IgD-negative memory B cell (primary cell): ENCODE data around the gene RBKS. TPM values are rescaled to one million over a fixed set of nuclear protein-coding genes. Genes with fewer than 3 reads are reported as not detected.
"Not testable (repeated sequence)": the region's sequence is repeated elsewhere in the genome, so short reads cannot be mapped to it uniquely, and the experiment has no call there.

ENCODE experiments used
- H3K27ac Mint-ChIP-seq, 3 donors: one replicate each; pipeline ENCODE4 v1.8.0; 2020 to 2022; ENCODE audit warnings: mild to moderate bottlenecking in 3 of 3, mixed read lengths in 3 of 3, moderate library complexity in 1 of 3
- H3K27me3 Mint-ChIP-seq: one replicate; pipeline ENCODE4 v1.8.0; 2021; ENCODE audit warnings: mixed read lengths
- H3K36me3 Mint-ChIP-seq: one replicate; pipeline ENCODE4 v1.8.0; 2020; ENCODE audit warnings: mild to moderate bottlenecking, mixed read lengths
- H3K4me1 Mint-ChIP-seq, 3 donors: one replicate each; pipeline ENCODE4 v1.8.0; 2020 to 2022; ENCODE audit warnings: mixed read lengths in 3 of 3, mild to moderate bottlenecking in 1 of 3
- H3K4me3 Mint-ChIP-seq, 4 donors: one replicate each; pipeline ENCODE4 v1.8.0; 2020 to 2022; ENCODE audit warnings: mild to moderate bottlenecking in 4 of 4, mixed read lengths in 4 of 4, moderate library complexity in 3 of 4
- H3K9me3 Mint-ChIP-seq, 3 donors: one replicate each; pipeline ENCODE4 v1.8.0; 2020 to 2021; ENCODE audit warnings: mixed read lengths in 3 of 3, mild to moderate bottlenecking in 1 of 3
- polyA plus RNA-seq: library from polyadenylated mRNA; unstranded; fragments of 300-500 nt; fragmentation: Illumina TruSeq; gene quantifications from one replicate; pipeline ENCODE4 v1.2.3, GENCODE V29; 2021

The RBKS gene
- polyA plus RNA-seq, 1 donor from 2014 or later = 7.5 TPM

DNA sequence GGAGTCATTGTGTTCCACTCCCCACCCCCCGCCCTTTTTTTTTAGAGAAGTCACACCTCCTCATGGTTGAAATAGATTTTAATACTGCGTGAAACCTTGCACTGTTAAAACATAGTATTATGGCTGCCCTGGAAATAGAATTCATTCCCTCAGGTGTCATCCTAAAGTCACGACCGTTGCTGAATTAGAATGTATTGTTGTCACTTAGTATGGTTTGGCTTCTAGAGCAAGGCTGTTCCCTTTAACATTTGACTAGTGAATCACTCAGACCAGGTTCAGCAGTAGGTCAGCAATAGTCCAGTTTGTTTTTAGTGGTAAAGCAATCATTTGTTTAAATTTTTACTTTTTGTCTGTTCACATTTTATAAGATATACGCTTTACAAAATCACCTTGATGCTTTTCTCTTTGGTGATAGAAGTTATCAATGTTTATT, 1.5 kb upstream of the RBKS start:
- H3K9me3 Mint-ChIP-seq = peaks cover 0 to 3% (median 0%) of the 10 kb centered on the region in 3 donors
- peak overlapping the region; percentile 99 to 100 (median 100) for H3K27ac Mint-ChIP-seq
- H3K4me1 Mint-ChIP-seq = peaks cover 26 to 35% (median 33%) of the 10 kb centered on the region in 3 donors
- peaks cover 17% of the 10 kb centered on the region for H3K36me3 Mint-ChIP-seq
- H3K27me3 Mint-ChIP-seq = peaks cover 2% of the 10 kb centered on the region
- H3K4me3 Mint-ChIP-seq = peak overlapping the region; percentile 90 to 99 (median 96)

DNA sequence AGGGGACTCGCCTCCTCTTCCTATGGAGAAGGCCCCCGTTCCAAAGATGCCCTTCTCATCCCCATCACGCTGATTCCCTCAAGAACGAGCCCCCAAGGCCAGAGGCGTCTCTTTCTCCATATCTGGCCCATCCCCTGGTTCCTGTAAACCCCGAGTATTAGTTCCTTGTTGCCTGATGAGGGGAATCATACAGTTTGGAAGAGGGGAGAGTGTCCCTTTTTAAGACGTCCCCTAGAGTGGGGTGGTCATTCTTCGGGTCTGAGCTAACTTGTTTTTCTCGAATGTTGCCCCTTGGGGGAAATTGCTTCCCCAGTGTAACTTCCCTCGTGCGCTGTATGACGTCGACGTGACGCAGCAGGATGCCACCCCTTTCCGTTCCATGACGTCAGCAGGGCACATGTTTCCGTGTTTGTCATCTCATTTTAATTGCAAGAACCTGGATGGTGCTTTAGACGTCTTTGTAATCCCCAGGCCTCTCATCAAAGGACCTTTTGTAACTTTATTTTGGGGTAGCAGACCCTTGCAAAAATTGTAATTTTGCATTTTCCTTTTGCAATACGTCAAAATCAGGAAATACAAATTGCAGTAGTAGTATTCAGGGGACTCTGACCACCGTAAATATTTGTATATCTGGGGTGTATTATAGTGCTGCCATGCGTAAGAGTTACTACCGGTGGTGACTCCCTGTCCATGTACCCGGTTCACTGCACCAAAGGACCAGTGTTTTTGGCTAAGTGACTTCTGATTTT, 911 bp upstream of the RBKS start:
- H3K27me3 Mint-ChIP-seq = peaks cover 2% of the 10 kb centered on the region
- H3K4me1 Mint-ChIP-seq = peaks cover 26 to 35% (median 33%) of the 10 kb centered on the region in 3 donors
- peaks cover 11% of the 10 kb centered on the region for H3K36me3 Mint-ChIP-seq
- H3K27ac Mint-ChIP-seq = peak overlapping the region; percentile 99 to 100 (median 100)
- peaks cover 0 to 3% (median 0%) of the 10 kb centered on the region in 3 donors for H3K9me3 Mint-ChIP-seq
- peak overlapping the region; percentile 90 to 99 (median 96) for H3K4me3 Mint-ChIP-seq

DNA sequence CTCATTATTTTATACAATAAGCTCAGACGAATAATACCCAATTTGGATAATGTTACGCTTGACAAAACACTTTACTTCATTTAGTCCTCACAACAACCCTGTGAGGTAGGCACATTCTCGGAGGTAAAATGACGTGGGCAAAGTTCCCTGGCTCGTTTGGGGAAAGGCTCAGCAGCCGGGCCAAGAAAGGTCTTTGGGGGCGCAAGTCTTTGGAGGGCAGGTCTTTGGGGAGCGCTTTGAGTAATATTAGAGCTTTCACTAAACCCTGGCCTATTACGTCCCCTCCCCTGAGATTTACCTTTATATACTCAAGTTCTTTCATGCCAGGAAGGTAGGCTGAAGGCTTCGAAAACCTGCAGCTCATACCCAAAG, 427 bp downstream of the RBKS start:
- peak overlapping the region; percentile 90 to 99 (median 95) for H3K4me3 Mint-ChIP-seq
- peak overlapping the region; percentile 99 to 100 (median 100) for H3K27ac Mint-ChIP-seq
- H3K9me3 Mint-ChIP-seq = peaks cover 0 to 3% (median 0%) of the 10 kb centered on the region in 3 donors
- H3K4me1 Mint-ChIP-seq = peaks cover 26 to 35% (median 33%) of the 10 kb centered on the region in 3 donors
- peaks cover 4% of the 10 kb centered on the region for H3K36me3 Mint-ChIP-seq
- H3K27me3 Mint-ChIP-seq = peaks cover 2% of the 10 kb centered on the region

DNA sequence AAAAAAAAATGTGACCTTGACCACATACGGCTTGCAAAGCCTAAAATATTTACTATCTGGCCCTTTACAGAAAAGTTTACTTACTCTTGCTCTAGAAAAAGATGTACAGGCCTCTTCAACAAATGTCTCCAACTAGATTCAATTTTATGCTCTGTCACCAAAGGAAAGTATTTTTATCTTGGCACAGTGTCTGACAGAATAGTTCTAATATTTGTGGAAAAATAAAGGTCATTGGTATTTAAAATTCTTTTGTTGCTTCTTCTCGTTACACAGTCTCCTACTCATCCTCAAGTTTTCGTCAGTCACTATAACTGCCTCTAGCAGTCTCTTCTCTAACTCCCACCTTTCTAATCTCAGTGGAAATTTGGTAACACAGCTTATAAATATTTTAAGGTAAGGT, 1.4 kb downstream of the RBKS start:
- Mint-ChIP-seq H3K27me3 (peaks cover 2% of the 10 kb centered on the region), H3K36me3 (no peaks in the 10 kb centered on the region), H3K4me1 (peaks cover 19 to 28% (median 26%) of the 10 kb centered on the region in 3 donors), H3K9me3 (peaks cover 0 to 3% (median 0%) of the 10 kb centered on the region in 3 donors), H3K27ac (peak overlapping the region in 1 of 3 donors; percentile 100), H3K4me3 (peak overlapping the region in 2 of 4 donors; percentile 16 to 22)

DNA sequence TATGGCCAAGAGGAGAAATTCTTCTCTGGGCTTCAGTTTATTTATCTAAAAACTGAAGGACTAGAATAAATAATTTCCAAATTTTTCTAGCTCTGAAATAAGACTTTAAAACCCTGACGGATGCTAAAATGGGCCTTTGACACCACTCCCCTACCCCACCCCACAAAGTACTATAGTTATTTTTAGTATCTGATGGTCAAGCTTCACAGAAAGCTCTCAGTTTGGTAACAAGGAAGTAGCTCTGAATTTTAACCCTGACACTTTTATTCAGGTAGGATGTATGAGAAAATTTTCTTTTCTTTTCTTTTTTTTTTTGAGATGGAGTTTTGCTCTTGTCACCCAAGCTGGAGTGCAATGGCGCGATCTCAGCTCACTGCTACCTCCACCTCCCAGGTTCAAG, 2.4 kb downstream of the RBKS start:
- H3K36me3 Mint-ChIP-seq = no peaks in the 10 kb centered on the region
- peaks cover 0 to 3% (median 0%) of the 10 kb centered on the region in 3 donors for H3K9me3 Mint-ChIP-seq
- peak overlapping the region in 1 of 4 donors; percentile 1 for H3K4me3 Mint-ChIP-seq
- H3K4me1 Mint-ChIP-seq = peaks cover 18 to 26% (median 22%) of the 10 kb centered on the region in 3 donors
- peak overlapping the region in 2 of 3 donors; percentile 47 to 100 for H3K27ac Mint-ChIP-seq
- H3K27me3 Mint-ChIP-seq = peaks cover 2% of the 10 kb centered on the region

DNA sequence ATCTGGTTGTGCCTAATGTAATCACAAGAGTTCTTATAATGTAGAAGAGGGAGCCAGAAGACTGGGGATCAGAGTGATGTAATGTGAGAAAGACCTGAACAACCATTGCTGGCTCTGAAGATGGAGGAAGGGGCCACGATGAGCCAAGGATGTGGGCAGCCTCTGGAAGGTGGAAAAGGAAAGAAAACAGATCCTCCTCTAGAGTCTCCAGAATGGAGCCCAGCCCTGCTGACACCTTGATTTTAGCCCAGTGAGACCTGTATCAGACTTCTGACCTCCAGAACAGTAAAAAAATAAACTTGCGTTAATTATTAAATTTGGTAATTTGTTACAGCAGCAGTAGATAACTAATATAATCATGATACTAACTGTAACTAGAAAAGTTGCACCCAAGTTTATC, 3.1 kb downstream of the RBKS start:
- Mint-ChIP-seq H3K9me3 (peaks cover 0 to 3% (median 0%) of the 10 kb centered on the region in 3 donors), H3K4me3 (peak overlapping the region in 1 of 4 donors; percentile 1), H3K27me3 (peaks cover 2% of the 10 kb centered on the region), H3K4me1 (peaks cover 12 to 21% (median 17%) of the 10 kb centered on the region in 3 donors), H3K36me3 (peaks cover 4% of the 10 kb centered on the region), H3K27ac (peak overlapping the region in 2 of 3 donors; percentile 47 to 100)

DNA sequence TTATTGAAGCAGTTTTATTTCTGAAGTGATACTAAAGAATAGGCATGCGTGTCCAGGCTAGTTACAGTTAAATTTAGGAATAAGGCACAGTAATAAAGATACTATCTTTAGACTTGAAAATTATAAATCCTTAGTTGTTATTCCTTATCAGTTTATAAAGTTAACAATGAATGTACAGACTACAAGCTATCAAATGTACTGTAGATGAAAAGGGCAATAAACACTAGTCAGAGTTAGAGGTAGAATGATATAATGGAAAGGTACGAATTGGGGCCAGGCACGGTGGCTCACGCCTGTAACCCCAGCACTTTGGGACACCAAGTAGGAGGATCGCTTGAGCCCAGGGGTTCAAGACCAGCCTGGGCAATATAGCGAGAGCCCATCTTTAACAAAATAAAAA, 3.9 kb downstream of the RBKS start:
- peak overlapping the region in 1 of 3 donors; percentile 85 for H3K27ac Mint-ChIP-seq
- H3K27me3 Mint-ChIP-seq = peaks cover 2% of the 10 kb centered on the region
- peaks cover 0 to 6% (median 3%) of the 10 kb centered on the region in 3 donors for H3K9me3 Mint-ChIP-seq
- H3K4me1 Mint-ChIP-seq = peaks cover 7 to 20% (median 13%) of the 10 kb centered on the region in 3 donors
- peaks cover 4% of the 10 kb centered on the region for H3K36me3 Mint-ChIP-seq
- H3K4me3 Mint-ChIP-seq = peak overlapping the region in 1 of 4 donors; percentile 30

DNA sequence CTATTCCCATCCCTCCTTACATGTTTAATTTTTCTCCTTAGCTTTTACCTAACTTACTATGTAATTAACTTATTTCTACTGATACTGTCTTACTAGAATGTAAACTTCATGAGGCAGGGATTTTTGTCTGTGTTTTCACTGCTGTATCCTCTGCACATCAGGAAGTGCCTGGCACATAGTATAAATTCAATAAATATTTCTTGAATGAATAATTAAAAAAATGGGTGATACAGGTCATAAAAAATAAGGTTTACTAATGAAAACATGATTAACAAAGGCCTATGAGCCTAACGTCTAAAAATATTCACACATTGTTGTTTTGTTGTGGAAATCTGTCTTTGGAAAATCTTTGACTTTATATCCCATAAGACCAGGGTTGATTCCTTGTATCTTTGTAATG, 4.5 kb downstream of the RBKS start:
- Mint-ChIP-seq H3K4me3 (peak overlapping the region in 1 of 4 donors; percentile 30), H3K27ac (peak overlapping the region in 1 of 3 donors; percentile 85), H3K27me3 (no peaks in the 10 kb centered on the region), H3K36me3 (peaks cover 4% of the 10 kb centered on the region), H3K4me1 (peaks cover 5 to 15% (median 11%) of the 10 kb centered on the region in 3 donors), H3K9me3 (peaks cover 0 to 3% (median 2%) of the 10 kb centered on the region in 3 donors)

DNA sequence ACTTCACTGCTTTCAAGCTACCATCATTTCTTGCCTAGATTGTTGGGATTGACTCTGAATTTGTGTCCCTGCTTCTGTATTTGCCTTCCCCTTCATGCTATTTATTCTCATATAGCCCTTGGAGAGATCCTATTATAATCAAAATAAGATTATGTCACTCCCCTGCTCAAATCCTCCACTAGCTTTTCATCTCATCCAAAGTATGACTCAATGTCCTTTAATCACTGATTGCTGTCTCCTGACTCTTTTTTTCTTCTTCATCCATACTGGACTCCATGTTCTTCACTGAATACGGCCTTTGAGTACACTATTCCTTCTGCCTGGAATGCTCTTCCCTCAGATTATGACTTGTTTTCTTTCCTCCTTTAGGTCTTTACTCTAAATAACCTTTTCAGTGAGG, 5.0 kb downstream of the RBKS start:
- Mint-ChIP-seq H3K36me3 (peaks cover 4% of the 10 kb centered on the region), H3K4me1 (peaks cover 5 to 13% (median 9%) of the 10 kb centered on the region in 3 donors), H3K27ac (peak overlapping the region in 1 of 3 donors; percentile 85), H3K4me3 (no peak overlapping the region), H3K9me3 (peaks cover 0 to 5% (median 2%) of the 10 kb centered on the region in 3 donors), H3K27me3 (no peaks in the 10 kb centered on the region)

DNA sequence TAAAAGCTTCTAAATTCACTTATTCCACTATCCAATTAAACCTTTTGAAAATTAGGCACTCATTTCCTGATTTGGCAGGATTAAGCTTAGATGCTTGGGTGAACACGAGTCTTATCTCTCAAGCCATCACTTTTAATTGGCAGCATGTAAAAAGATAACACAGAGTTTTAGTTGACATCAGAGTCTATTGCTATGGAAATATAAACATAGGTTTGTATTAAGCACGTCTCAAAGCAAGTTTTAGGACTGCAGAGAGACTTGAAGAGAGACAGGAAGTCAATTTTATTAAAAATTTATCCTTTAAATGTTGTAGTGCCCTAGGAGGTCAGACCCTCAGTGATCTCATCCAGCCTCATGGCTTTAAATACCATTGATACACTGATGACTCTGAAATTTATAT, 5.6 kb downstream of the RBKS start:
- Mint-ChIP-seq H3K4me3 (no peak overlapping the region), H3K4me1 (peaks cover 3 to 7% (median 5%) of the 10 kb centered on the region in 3 donors)

DNA sequence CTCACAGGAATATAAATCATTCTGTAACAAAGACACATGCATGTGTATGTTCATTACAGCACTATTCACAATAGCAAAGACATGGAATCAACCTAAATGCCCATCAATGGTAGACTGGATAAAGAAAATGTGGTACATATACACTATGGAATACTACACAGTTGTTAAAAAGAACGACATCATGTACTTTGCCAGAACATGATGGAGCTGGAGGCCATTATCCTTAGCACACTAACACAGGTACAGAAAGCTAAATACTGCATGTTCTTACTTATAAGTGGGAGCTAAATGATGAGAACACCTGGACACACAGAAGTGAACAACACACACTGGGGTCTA, 7.6 kb downstream of the RBKS start:
- H3K36me3 Mint-ChIP-seq, H3K27me3 Mint-ChIP-seq, H3K4me1 Mint-ChIP-seq, H3K4me3 Mint-ChIP-seq, H3K9me3 Mint-ChIP-seq, H3K27ac Mint-ChIP-seq: not testable (repeated sequence)

More for the DNA sequence above, 5.6 kb downstream of the RBKS start:
- peaks cover 2 to 5% (median 3%) of the 10 kb centered on the region in 3 donors for H3K9me3 Mint-ChIP-seq
- H3K36me3 Mint-ChIP-seq = peaks cover 4% of the 10 kb centered on the region
- no peak overlapping the region for H3K27ac Mint-ChIP-seq
- H3K27me3 Mint-ChIP-seq = no peaks in the 10 kb centered on the region

DNA sequence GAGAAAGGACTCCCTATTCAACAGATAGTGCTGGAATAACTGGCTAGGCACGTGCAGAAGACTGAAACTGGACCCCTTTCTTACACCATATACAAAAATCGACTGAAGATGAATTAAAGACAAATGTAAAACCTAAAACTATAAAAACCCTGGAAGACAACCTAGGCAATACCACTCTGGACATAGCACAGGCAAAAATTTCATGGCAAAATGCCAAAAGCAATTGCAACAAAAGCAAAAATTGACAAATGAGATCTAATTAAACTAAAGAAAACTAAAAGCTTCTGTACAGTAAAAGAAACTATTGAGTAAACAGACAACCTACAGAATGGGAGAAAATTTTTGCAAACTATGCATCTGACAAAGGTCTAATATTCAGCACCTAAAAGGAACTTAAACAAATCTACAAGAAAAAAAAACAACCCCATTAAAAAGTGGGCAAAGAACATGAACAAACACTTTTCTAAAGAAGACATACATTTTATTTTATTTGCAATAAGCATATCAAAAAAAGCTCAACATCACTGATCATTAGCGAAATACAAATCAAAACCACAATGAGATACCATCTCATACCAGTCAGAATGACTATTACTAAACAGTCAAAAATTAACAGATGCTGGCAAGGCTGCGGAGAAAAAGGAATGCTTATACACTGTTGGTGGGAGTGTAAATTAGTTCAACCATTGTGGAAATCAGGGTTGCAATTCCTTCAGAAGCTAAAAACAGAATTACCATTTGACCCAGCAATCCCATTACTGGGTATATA, 8.2 kb downstream of the RBKS start:
- H3K4me3 Mint-ChIP-seq, H3K4me1 Mint-ChIP-seq, H3K27me3 Mint-ChIP-seq, H3K9me3 Mint-ChIP-seq, H3K36me3 Mint-ChIP-seq: not testable (repeated sequence)
- H3K27ac Mint-ChIP-seq = peak overlapping the region in 1 of 3 donors; percentile 73

DNA sequence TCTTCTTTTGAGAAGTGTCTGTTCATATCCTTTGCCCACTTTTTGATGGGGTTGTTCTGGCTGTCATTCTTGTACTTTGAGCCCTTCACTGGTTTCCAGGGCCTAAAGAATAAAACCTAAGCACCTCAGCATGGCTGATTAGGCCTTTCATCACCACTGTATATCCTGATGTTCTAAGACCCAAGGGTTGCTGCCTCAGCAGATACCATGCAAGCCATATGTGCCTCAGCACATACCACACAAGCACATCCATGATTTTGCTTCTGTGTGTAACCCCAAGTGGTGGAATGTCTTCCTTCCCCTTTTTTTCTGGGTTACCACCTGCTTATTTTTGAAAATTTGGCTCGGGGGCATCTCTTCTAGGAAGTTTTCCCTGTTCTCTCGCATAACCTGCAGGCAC, 11.4 kb downstream of the RBKS start:
- H3K4me1 Mint-ChIP-seq = peaks cover 0 to 1% (median 0%) of the 10 kb centered on the region in 3 donors
- H3K27ac Mint-ChIP-seq = no peak overlapping the region
- H3K27me3 Mint-ChIP-seq = no peaks in the 10 kb centered on the region
- peaks cover 4% of the 10 kb centered on the region for H3K36me3 Mint-ChIP-seq
- peaks cover 2 to 12% (median 5%) of the 10 kb centered on the region in 3 donors for H3K9me3 Mint-ChIP-seq
- no peak overlapping the region for H3K4me3 Mint-ChIP-seq

DNA sequence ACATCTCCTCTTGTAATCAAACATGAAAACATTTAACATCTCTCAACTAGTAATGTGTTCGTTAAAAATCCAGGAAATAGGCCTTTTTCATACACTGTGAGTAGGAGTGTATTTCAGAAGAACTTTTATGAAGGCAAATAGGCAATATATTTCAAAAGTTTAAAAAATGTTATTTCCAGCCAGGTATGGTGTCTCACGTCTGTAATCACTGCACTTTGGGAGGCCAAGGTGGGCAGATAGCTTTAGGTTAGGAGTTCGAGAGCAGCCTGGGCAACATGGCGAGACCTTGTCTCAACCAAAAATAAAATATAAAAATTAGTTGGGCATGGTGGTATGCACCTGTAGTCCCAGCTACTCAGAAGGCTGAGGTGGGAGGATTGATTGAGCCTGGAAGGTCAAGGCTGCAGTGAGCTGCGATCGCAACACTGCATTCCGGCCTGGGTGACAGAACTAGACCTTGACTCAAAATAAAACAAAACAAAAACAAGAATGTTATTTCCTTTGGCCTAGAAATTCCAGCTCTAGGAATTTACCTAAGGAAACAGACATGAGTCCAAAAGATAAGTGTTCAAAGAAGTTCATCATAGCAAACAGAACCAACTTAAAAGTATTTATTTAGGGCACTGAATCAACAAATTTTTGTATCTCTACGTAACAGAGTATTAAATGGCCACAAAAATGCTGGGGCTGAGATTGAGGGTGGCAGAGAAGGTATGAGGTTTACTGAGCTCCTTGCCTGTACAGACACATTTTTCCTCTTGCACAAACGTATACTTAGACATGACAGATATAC, 14.9 kb downstream of the RBKS start:
- H3K27me3 Mint-ChIP-seq = no peaks in the 10 kb centered on the region
- H3K4me3 Mint-ChIP-seq = no peak overlapping the region

More for the DNA sequence above, 14.9 kb downstream of the RBKS start:
- peaks cover 0 to 12% (median 0%) of the 10 kb centered on the region in 3 donors for H3K9me3 Mint-ChIP-seq
- peaks cover 4% of the 10 kb centered on the region for H3K36me3 Mint-ChIP-seq
- H3K27ac Mint-ChIP-seq = no peak overlapping the region
- H3K4me1 Mint-ChIP-seq = no peaks in the 10 kb centered on the region
